MG63 (cell line): ENCODE measurements around the gene TBX18. TPM values are rescaled to one million over a fixed set of nuclear protein-coding genes. Genes with fewer than 3 reads are reported as not detected.

Source experiments
- DNase-seq: peaks from one replicate; pipeline ENCODE4 v3.0.0-alpha.2; 2020
- H3K27me3 ChIP-seq: fragments of 250-450 bp; sonication (Bioruptor Pico); 2 replicates; pipeline ENCODE4 v1.5.1; 2020; ENCODE audit warnings: mild to moderate bottlenecking, moderate library complexity
- H3K36me3 ChIP-seq: fragments of 250-450 bp; sonication (Bioruptor Pico); 2 replicates; pipeline ENCODE4 v1.5.1; 2020; ENCODE audit warnings: mild to moderate bottlenecking, moderate library complexity
- H3K4me3 ChIP-seq: fragments of 250-450 bp; sonication (Bioruptor Pico); 2 replicates; pipeline ENCODE4 v1.5.1; 2020; ENCODE audit warnings: mild to moderate bottlenecking, moderate library complexity
- H3K9me3 ChIP-seq: fragments of 250-450 bp; sonication (Bioruptor Pico); 2 replicates; pipeline ENCODE4 v1.5.1; 2020; ENCODE audit warnings: mild to moderate bottlenecking, moderate library complexity
- total RNA-seq: library from RNA; depleted of rRNA; stranded (reverse); fragments of >200 nt; shearing (Covaris generic); gene quantifications from 2 replicates; pipeline ENCODE4 v1.2.3, GENCODE V29; 2014; ENCODE audit warnings: low replicate concordance; rRNA removed

TBX18 gene
- total RNA-seq = 16.4 and 31.6 TPM in 2 replicates

GRCh38 chr6:84764332-84765049 lies at the start of gene TBX18:
TBX18 (minus strand) TSS chr6:84764598; CDS start chr6:84764181, 417 bp downstream.
- peak; percentile 99 for DNase-seq
- no peaks in the 10 kb centered on the region for H3K27me3 ChIP-seq
- peaks cover 6% of the 10 kb centered on the region for H3K36me3 ChIP-seq
- H3K4me3 ChIP-seq = peak within 1 kb of the TSS; percentile 68
- H3K9me3 ChIP-seq = no peaks in the 10 kb centered on the region

DNA sequence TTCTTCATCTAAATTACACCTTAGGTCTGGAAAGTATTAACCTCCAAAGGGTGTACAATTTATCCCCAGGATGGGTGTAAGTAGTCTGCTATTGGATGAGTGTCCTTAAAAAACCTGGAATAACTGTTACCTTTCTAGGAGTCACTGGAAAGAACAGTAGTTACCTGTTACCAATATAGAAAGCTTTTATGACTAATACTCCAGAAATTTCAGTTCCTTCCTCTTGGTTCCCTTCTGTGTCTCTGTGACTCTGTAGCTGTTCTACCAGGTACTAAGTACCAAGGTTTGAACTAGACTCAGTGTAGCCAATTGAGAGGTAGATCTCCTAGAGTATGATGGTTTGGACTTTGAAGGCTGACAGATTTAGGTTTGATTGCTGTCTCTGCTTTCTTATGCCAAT lies 47.0 kb upstream of the TBX18 start:
- DNase-seq = no peak

GRCh38 chr6:84809455-84809854 lies 45.1 kb upstream of the TBX18 start:
- Histone ChIP-seq H3K36me3 (no peaks in the 10 kb centered on the region), H3K27me3 (no peaks in the 10 kb centered on the region; the same call in 1 of the 2 replicates), H3K4me3 (no peak overlapping the region), H3K9me3 (no peaks in the 10 kb centered on the region)
- DNase-seq = no peak

More for the DNA sequence above, 47.0 kb upstream of the TBX18 start:
- Histone ChIP-seq H3K9me3 (no peaks in the 10 kb centered on the region), H3K4me3 (no peak overlapping the region), H3K27me3 (no peaks in the 10 kb centered on the region; the same call in 1 of the 2 replicates), H3K36me3 (no peaks in the 10 kb centered on the region)

- DNase-seq = no peak
Measured at GRCh38 chr6:84808491-84809061, 44.2 kb upstream of the TBX18 start.

DNA sequence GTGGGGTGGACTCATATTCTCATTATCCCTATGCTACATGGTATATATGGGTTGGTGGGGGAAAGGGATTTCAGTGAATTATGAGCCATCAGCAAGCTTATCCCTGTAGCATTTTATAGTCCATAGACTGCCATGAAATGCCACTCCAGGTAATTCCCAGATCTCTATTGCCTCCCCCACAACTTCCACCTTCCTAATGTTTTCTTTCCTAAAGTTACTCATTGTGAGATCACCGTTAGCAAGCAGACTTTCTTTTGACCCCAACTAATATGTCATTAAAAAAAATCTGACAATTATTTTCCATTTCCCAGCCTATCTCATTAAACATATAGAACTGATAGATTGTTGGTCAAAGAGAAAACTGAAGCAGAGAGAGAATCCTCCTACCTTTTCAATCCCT lies 40.7 kb upstream of the TBX18 start:
- Histone ChIP-seq H3K9me3 (no peaks in the 10 kb centered on the region), H3K27me3 (no peaks in the 10 kb centered on the region), H3K4me3 (no peak overlapping the region), H3K36me3 (no peaks in the 10 kb centered on the region)
- DNase-seq = no peak

More at GRCh38 chr6:84808491-84809061, 44.2 kb upstream of the TBX18 start:
- Histone ChIP-seq H3K36me3 (no peaks in the 10 kb centered on the region), H3K4me3 (no peak overlapping the region), H3K27me3 (no peaks in the 10 kb centered on the region; the same call in 1 of the 2 replicates), H3K9me3 (no peaks in the 10 kb centered on the region)

DNA sequence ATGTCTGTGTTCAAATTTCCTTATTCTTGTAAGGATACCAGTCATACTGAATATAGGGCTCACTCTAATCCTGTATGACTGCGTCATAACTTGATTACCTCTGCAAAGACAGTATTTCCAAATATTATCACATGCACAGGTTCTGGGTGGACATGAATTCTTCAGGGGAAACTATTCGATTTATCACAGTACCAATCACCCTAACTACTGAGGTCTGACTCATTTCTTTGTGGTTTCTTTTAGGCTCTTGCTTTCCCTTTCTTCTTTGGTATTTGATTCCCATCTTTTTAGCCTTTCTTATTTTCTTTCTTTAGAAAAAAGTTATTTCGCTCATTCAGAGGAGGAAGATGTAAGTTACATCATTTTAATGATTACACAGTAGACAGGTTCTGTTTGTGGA lies 40.3 kb upstream of the TBX18 start:
- DNase-seq = no peak
- H3K4me3 ChIP-seq = no peak overlapping the region
- no peaks in the 10 kb centered on the region for H3K27me3 ChIP-seq
- H3K9me3 ChIP-seq = no peaks in the 10 kb centered on the region
- H3K36me3 ChIP-seq = no peaks in the 10 kb centered on the region

- no peak for DNase-seq
- H3K36me3 ChIP-seq = no peaks in the 10 kb centered on the region
- peaks cover 2% of the 10 kb centered on the region; the same call in 1 of the 2 replicates for H3K9me3 ChIP-seq
- no peaks in the 10 kb centered on the region for H3K27me3 ChIP-seq
- no peak overlapping the region for H3K4me3 ChIP-seq
Measured at GRCh38 chr6:84801250-84801649, 36.9 kb upstream of the TBX18 start.

DNA sequence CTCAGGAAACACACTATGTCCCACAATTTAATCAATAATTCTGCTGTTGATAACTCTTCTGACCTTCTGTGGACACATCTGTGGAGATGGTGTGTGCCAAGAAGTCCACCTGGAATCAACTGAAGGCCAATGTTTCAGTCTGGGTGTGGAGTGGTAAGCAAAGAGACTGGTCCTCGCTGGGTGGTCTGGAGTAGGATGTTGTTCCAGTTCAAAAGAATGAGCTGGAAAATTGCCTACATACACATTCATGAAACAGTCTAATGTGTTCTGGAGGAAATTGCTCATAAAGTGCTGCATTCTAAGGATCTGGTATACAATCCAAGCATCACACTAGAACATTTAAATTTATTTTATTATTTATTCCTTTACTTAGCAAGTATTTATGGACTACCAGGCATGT lies 33.9 kb upstream of the TBX18 start:
- peaks cover 2% of the 10 kb centered on the region; the same call in 1 of the 2 replicates for H3K9me3 ChIP-seq
- DNase-seq = no peak
- H3K27me3 ChIP-seq = no peaks in the 10 kb centered on the region
- no peaks in the 10 kb centered on the region for H3K36me3 ChIP-seq
- no peak overlapping the region for H3K4me3 ChIP-seq

- DNase-seq = no peak
- H3K27me3 ChIP-seq = no peaks in the 10 kb centered on the region
- peaks cover 2% of the 10 kb centered on the region; the same call in 1 of the 2 replicates for H3K9me3 ChIP-seq
- no peaks in the 10 kb centered on the region for H3K36me3 ChIP-seq
- H3K4me3 ChIP-seq = no peak overlapping the region
Measured at GRCh38 chr6:84796343-84796742, 31.9 kb upstream of the TBX18 start.

DNA sequence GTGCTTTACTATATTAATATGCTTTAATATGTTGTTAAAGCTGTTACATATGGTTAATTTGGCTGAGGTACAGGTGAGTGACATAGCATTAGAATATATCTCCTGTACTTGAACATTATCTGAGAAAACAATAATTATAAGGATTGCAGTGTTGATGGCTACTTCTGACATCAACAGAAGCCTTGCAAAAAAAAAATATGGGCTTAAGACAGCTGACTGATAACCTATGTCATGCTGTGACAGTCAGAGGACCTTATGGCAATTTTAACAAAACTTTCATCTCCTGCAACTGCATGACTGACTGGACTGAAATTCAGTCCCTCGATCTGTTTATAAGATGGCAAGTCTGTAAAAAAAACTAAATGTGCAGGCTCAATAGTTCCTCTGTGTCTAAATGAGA lies 27.5 kb upstream of the TBX18 start:
- Histone ChIP-seq H3K36me3 (no peaks in the 10 kb centered on the region), H3K27me3 (no peaks in the 10 kb centered on the region), H3K4me3 (no peak overlapping the region), H3K9me3 (peaks cover 2% of the 10 kb centered on the region; the same call in 1 of the 2 replicates)
- DNase-seq = no peak

- H3K9me3 ChIP-seq = no peaks in the 10 kb centered on the region
- H3K36me3 ChIP-seq = no peaks in the 10 kb centered on the region
- H3K27me3 ChIP-seq = no peaks in the 10 kb centered on the region
- no peak overlapping the region for H3K4me3 ChIP-seq
- no peak for DNase-seq
Measured at GRCh38 chr6:84791233-84791632, 26.8 kb upstream of the TBX18 start.

GRCh38 chr6:84789170-84789569 lies 24.8 kb upstream of the TBX18 start:
- Histone ChIP-seq H3K9me3 (no peaks in the 10 kb centered on the region), H3K4me3 (no peak overlapping the region), H3K36me3 (no peaks in the 10 kb centered on the region), H3K27me3 (no peaks in the 10 kb centered on the region)
- DNase-seq = no peak

DNA sequence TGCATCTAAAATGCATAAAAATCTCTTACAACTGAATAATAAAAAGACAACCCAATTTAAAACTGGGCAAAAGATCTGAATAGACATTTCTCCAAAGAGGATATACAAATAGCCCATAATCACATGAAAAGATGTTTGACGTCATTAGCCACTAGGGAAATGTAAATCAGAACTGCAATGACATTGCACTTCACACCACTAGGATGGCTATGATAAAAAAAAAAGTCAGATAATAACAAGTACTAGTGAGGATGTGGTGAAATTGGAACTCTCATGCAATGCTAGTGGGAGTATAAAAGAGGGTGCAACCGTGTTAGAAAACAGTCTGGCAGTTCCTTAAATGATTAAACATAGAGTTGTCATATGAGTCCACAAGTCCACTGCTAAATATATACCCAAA lies 24.3 kb upstream of the TBX18 start:
- no peaks in the 10 kb centered on the region for H3K9me3 ChIP-seq
- no peak overlapping the region for H3K4me3 ChIP-seq
- H3K36me3 ChIP-seq = no peaks in the 10 kb centered on the region
- H3K27me3 ChIP-seq = no peaks in the 10 kb centered on the region
- no peak for DNase-seq

- Histone ChIP-seq H3K4me3 (no peak overlapping the region), H3K27me3 (no peaks in the 10 kb centered on the region), H3K36me3 (no peaks in the 10 kb centered on the region), H3K9me3 (no peaks in the 10 kb centered on the region)
- no peak for DNase-seq
Measured at GRCh38 chr6:84785671-84786070, 21.3 kb upstream of the TBX18 start.

- Histone ChIP-seq H3K4me3 (no peak overlapping the region), H3K9me3 (no peaks in the 10 kb centered on the region), H3K27me3 (no peaks in the 10 kb centered on the region), H3K36me3 (no peaks in the 10 kb centered on the region)
- DNase-seq = no peak
Measured at GRCh38 chr6:84779917-84780316, 15.5 kb upstream of the TBX18 start.

- Histone ChIP-seq H3K4me3 (no peak overlapping the region), H3K36me3 (no peaks in the 10 kb centered on the region), H3K27me3 (no peaks in the 10 kb centered on the region), H3K9me3 (no peaks in the 10 kb centered on the region)
- no peak for DNase-seq
Measured at GRCh38 chr6:84779380-84779779, 15.0 kb upstream of the TBX18 start.

DNA sequence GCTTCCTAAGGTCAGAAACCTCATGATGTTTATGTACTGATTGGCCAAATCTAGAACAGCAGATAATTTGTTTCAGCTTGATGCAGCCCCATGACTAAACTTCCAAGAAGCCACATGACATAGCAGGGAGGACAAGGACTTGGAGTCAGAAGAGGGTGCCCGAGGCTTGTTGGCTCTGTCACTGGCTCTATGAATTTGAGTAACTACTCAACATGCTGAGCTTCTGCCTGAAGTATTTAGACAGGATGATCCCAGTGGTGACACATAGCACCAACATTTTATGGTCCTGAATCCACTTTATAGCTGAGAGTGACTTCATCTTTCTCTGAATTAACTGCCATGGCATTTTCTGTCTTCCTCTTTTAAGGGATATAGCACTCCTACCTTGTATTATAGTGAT lies 13.5 kb upstream of the TBX18 start:
- Histone ChIP-seq H3K9me3 (no peaks in the 10 kb centered on the region), H3K4me3 (no peak overlapping the region), H3K36me3 (no peaks in the 10 kb centered on the region), H3K27me3 (no peaks in the 10 kb centered on the region)
- peak; percentile 66 for DNase-seq

DNA sequence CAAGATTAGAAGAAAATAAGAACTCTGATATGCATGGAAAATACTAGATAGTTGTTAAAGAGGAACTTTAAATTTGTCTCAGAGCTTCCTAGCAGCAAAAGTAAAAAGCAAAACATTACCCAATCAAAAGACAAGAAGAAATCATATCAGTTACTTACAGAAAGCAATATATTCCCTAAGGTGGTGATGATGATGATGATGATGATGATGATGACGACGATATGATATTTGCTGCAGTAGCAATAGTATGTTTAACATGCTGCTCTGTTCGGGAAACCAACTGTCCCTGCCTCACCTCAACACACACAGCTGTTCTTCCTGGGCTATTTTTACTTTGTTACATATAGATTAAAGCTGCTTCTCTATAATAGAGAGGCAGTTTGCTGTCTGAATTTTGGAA lies 12.0 kb upstream of the TBX18 start:
- H3K9me3 ChIP-seq = no peaks in the 10 kb centered on the region
- DNase-seq = no peak
- H3K27me3 ChIP-seq = no peaks in the 10 kb centered on the region
- H3K4me3 ChIP-seq = no peak overlapping the region
- H3K36me3 ChIP-seq = no peaks in the 10 kb centered on the region
